ENCODE results near the gene CDCA8.

DNA sequence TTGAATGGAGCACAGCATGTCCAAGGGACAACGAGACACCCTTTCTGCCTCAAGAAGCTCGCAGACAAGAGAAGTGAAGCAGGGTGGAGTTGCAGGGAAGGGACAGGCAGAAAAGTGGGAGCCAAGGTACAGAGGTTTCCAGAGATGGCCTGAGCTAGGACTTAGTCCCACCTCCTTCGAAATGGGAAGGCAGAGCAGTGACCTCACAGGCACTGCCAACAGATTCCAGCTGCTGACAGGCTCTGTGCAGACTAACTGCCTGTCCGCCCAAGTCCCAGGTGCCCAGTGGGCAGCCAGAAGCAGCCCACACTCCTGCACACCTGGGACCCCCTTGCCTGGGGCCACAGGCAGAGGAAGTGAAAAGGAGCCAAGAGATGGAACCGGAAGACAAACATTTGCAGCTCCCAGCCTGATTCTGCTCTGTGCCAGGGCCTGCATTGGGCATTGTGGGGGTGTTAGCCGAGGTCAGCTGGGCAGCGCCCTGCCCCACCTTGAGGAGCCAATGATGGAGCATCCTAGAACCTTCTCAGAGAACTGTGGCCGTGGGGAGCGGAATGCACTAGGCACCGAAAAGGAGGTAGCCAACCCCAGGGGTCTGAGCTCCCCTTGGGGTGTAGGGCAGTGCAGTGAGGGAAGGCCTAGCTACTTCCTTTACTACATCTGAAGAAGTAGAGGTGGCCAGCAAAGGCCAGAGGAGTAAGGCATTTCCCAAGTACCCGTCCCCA is 30.1 kb upstream of the CDCA8 start:
- TF ChIP-seq, protein P1, sequence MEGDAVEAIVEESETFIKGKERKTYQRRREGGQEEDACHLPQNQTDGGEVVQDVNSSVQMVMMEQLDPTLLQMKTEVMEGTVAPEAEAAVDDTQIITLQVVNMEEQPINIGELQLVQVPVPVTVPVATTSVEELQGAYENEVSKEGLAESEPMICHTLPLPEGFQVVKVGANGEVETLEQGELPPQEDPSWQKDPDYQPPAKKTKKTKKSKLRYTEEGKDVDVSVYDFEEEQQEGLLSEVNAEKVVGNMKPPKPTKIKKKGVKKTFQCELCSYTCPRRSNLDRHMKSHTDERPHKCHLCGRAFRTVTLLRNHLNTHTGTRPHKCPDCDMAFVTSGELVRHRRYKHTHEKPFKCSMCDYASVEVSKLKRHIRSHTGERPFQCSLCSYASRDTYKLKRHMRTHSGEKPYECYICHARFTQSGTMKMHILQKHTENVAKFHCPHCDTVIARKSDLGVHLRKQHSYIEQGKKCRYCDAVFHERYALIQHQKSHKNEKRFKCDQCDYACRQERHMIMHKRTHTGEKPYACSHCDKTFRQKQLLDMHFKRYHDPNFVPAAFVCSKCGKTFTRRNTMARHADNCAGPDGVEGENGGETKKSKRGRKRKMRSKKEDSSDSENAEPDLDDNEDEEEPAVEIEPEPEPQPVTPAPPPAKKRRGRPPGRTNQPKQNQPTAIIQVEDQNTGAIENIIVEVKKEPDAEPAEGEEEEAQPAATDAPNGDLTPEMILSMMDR (conservative IDR thresholded peaks at IDR 0.05; ENCODE audit: low read depth in 2 of 2), result no peak
- TF ChIP-seq EZH2 (IDR thresholded peaks at IDR 0.05; ENCODE audit: low read depth, unreplicated experiment), result no peak
- TF ChIP-seq EZH2phosphoT487 (IDR thresholded peaks at IDR 0.05; ENCODE audit: unreplicated experiment), result no peak
- no peak for TF ChIP-seq ZNF331 (CRISPR knock-in tag; IDR thresholded peaks at IDR 0.05; ENCODE audit: low read depth)
